ENCODE measurements around the gene NR5A1.

The NR5A1 gene

GRCh38 chr9:124514874-124515273, 7.7 kb upstream of the NR5A1 start:
- DNase-seq (ENCODE audit: low read depth in 3 of 3, low spot score in 1 of 3) = no peak

GRCh38 chr9:124514125-124514524, 6.9 kb upstream of the NR5A1 start:
- no peak for DNase-seq (ENCODE audit: low read depth in 3 of 3, low spot score in 1 of 3)

DNA sequence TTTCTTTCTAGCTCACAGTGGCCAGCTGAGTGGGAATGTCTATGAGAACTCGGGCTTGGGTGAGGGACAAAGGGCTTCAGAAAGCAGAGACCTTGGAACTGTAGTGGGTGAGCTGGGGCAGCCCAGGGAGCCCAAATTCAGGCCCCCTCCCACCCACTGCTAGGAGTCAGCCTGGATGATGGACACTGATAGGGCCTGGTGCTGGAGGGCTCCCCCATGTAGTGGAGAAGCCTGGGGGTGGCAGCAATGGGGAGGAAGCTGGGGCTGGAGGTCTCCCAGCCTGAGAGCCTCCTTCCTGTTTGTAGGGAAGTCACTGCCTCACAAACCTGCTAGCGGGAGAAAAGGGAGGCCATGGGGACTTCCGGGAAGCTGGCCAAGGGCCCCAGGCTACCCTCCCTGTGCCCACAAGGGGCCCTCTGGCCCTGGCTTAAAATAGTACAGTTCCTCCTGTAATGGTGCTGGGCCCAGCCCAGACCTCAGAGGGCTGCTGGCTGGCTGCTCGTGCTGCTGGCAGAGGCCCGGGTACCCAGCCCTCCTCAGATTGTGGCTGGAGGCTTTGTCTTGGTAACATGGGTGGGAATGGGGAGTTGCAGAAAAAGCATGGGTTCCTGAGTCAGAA, 6.3 kb upstream of the NR5A1 start:
- DNase-seq (ENCODE audit: low read depth in 3 of 3, low spot score in 1 of 3) = no peak

DNA sequence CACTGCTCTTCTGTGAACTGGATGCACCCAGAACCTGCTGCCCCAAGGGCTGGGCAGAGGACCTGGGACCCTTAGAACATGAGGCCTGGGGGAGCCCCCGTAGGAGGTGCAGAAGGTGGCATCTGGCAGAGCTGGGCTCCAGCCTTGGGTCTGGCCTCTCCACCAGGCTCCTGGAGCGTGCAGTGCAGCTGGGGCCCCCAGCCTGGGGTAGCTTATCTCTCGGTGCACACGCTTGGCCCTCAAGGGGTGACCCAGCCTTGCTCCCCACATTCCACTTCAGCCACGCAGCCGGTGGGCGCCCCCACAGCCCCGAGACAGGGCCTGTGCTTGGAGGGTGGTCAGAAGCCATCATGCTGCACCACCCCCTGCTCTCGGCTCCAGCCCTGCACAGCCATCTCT, 5.6 kb upstream of the NR5A1 start:
- DNase-seq (ENCODE audit: low read depth in 3 of 3, low spot score in 1 of 3) = no peak

GRCh38 chr9:124511891-124512805, 4.9 kb upstream of the NR5A1 start:
- no peak for DNase-seq (ENCODE audit: low read depth in 3 of 3, low spot score in 1 of 3)

DNA sequence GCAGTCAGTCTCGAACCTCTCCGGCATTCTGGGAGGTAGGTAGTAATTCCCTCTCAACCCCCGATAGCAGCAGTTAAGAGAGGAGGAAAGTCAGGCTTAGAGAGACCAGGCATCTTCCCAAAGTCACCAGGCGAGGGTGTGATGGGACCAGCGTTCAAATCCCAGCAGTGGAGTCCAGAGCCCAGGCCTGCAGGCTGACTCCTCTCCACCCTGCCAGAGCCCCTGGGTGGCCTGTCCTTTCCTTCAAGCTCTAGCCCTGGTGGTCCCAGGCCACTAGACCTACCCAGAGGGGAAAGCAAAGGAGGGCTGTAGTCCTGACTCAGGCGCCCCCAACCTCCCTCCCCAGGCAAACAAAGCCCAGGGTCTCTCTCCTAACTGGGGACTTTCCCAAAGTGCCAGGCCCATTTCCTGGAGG, 4.2 kb upstream of the NR5A1 start:
- DNase-seq (ENCODE audit: low read depth in 3 of 3, low spot score in 1 of 3) = no peak

DNA sequence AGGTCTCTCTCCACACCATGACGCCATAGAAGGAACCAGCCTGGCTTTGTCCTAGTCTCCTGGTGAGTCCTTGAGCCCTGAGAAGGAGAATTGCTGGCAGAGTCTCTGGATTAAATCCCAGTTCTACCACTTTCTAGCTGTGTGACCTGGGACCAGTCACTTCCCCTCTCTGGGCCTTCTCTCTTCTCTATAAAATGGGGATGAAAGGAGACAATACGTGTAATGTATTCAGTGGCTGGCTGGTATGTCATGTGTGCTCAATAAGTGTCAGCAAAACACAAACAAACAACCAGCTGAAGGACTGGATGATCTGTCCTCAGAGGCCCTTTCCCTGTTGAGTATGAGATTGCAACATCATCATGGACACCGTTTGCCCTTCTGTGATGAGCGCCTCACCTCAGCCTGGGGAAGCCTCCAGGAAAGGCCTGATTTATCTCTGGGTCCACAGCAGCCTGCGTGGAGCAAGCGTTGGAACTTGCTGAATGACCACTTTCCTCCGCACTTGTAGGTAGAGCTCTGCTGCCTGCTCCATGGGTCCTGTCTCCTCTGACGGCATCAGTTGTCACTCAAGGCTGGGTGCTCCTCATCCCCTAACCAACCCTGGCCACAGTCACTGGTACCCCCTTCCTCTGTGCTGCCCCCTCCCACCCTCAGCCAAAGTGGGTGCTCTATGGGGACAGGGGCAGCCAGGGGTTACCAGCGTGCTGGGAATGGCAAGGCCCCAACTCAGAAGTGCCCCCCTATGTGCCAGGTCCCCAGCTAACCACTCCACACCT, 3.6 kb upstream of the NR5A1 start:
- DNase-seq (ENCODE audit: low read depth in 3 of 3, low spot score in 1 of 3) = no peak

- no peak for DNase-seq (ENCODE audit: low read depth in 3 of 3, low spot score in 1 of 3)
Measured at GRCh38 chr9:124507880-124508423, 753 bp upstream of the NR5A1 start.

GRCh38 chr9:124506433-124506832, 766 bp downstream of the NR5A1 start:
- no peak for DNase-seq (ENCODE audit: low read depth in 3 of 3, low spot score in 1 of 3)

GRCh38 chr9:124505901-124506346, 1.3 kb downstream of the NR5A1 start:
- no peak for DNase-seq (ENCODE audit: low read depth in 3 of 3, low spot score in 1 of 3)

DNA sequence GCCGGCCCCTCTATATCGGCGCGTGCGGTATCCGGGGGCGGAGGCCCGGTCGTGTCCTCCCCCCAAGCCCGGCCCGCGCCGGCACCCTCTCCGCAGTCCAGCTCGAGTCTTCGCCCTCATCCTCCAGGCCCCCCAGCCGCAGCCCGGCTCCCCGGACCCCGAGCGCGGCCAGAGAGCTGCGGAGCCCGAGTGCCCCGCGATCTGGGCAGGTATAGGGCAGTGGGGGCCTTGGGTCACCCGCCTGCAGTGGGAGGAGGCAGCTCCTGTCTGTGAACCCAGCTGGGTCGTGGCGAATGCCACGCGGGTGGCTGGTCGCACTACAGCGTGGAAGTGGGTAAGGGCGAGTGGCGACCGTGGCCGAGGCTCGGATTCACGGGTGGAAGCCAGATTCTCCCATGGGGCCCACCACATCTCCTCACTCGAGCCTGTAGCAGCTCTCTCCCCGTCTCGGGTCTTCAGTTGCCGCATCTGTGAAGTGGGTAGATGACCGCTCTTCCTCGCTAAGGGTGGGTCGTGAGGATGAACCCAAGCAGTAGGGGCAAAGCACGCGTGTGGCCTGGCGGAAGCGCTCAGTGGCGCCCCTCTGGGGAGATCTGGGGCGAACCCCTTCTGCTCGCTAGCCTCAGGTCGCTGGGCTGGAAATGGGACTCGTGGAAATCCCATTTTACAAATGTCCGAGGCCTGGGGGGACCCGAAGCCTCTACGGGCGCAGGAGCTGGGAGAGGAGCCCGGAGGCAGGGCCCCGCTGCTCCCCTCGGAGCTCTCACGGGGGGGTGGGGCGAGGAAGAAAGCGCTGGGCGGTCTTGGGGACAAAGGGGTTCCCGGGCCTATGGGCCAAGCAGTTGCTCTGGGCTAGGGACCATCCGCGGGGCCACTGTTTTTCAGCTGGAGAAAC, 1.9 kb downstream of the NR5A1 start:
- no peak for DNase-seq (ENCODE audit: low read depth in 3 of 3, low spot score in 1 of 3)

- no peak for DNase-seq (ENCODE audit: low read depth in 3 of 3, low spot score in 1 of 3)
Measured at GRCh38 chr9:124504530-124505005, 2.6 kb downstream of the NR5A1 start.

- DNase-seq (ENCODE audit: low read depth in 3 of 3, low spot score in 1 of 3) = no peak
Measured at GRCh38 chr9:124503713-124504529, 3.3 kb downstream of the NR5A1 start.

DNA sequence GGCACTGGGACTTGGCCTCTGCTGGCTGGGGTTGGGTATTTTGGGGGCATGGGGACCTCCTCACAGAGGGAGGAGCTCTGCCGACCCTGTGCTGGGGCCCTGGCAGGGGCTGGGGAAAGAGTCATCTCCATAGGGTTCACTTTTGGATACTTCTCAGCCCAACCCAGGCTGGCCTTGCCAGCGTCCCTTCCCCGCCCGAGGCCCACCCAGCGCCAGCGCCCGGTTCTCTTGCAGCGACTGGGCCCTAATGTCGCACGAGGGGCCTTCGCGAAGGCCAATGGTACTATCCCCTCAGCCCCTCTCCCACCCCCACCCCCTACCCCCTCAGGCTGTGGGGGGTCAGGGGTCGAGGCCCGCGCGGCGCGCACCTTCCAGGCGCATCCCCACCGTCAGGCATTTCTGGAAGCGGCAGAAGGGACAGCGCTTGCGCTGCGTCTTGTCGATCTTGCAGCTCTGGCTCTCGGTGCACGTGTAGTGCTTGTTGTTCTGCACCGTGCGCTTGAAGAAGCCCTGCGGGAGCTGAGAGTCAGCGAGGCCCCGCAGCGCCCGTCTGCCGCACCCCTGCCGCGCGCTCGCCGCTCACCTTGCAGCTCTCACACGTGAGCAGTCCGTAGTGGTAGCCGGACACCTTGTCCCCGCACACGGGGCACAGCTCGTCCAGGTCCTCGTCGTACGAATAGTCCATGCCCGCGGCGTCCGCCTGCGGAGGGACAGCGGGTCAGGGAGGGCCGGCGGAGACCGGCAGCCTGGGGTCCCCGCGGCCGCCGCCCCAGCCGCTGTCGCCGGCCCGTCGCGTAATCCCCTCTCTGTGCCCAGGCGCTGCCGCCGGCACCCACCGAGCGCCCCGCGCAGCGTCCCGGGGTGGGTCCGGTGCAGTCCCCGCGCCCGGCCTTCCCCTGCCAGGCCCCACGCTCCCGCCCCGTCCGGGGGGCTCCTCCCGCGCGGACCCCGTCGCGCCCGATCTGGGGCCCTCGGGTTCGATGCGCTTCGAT, 4.2 kb downstream of the NR5A1 start:
- DNase-seq (ENCODE audit: low read depth in 3 of 3, low spot score in 1 of 3) = no peak

GRCh38 chr9:124501771-124502320, 5.4 kb downstream of the NR5A1 start:
- DNase-seq (ENCODE audit: low read depth in 3 of 3, low spot score in 1 of 3) = no peak

DNA sequence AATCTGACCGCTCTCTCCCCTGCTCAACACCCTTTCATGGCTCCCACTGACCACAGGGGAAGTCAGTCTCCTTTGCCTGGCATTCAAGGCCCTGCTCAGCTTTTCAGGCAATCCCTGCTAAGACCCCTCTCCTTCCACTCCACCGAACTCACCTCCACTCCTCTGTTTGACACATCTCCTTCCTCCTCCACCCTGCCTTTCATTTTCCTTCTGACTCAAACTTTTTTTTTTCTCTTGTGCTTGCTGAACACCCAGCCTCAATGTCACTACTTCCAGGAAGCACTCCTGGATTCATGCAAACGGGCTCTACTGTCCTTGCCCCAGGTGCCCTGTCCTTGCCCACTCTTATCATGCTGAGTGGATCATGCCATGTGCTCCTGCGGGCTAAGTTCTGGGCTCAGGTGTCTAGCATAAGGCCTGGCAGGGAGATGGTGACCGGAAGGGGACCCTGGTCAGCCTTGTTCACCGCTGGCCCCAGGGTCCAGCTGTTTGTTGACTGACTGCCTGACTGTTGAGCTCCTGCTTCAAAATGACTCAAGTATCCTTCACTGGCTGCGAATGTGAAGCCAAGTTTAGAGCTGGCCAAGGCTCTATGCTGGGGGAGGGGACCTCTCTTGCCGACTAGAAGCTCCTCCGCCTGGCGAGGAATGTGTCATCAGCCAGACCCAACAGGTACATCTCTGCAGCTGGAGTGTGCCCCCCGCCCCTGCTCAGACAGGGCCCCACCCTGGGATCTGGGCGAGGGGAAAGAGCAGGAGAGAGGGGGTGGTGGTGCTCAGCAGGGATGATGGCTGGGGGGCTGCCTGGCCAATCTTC, 6.2 kb downstream of the NR5A1 start:
- DNase-seq (ENCODE audit: low read depth in 3 of 3, low spot score in 1 of 3) = no peak
